Erythroblast (primary cell): ENCODE results near the gene HSPA12B.

ENCODE experiments used
- GATA1 ChIP-seq: IDR thresholded peaks from 2 replicates; pipeline ENCODE4 v1.6.1; 2011; ENCODE audit warnings: low read depth, mild to moderate bottlenecking, control low read depth, low read length, moderate library complexity
- POLR2A ChIP-seq: IDR thresholded peaks from 2 replicates; pipeline ENCODE4 v1.6.1; 2011; ENCODE audit warnings: mild to moderate bottlenecking, low read length

DNA sequence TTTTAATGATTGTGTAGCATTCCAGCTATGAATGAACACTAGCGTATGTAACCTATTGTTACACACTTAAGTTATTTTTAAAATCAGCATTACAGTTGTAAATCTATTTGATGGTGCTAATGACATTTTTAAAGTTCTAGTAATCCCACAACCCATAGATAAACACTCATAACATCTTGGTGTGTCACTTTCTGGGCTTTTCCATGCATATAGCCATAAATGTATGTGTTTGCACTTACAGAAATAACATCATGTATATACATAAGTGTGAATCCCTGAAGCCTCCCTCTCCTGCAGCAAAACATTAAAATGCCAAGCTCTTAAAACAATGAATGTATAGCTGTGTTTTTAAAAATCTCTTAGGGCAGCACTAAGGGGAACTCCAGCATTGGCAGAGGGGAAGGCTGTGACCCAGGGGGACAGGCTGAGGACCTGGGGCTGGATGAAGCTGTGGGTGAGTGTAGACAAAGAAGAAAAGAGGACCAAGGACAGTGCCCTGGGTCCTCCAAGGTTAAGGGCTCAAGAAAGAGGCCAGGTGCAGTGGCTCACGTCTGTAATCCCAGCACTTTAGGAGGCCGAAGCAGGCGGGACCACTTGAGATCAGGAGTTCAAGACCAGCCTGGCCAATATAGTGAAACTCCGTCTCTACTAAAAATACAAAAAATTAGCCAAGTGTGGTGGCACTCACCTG, 55.0 kb downstream of the HSPA12B start:
- TF ChIP-seq POLR2A (no peak), GATA1 (no peak)
